NB4 (cell line): Measurements from ENCODE around the gene TBC1D1.

Experiments
- MAX ChIP-seq: IDR thresholded peaks from 2 replicates; pipeline ENCODE4 v1.6.1; 2011; ENCODE audit warnings: low read depth, low read length
- POLR2A ChIP-seq: IDR thresholded peaks from 2 replicates; pipeline ENCODE4 v1.6.1; 2011; ENCODE audit warnings: mild to moderate bottlenecking; ENCODE audit not compliant: insufficient read length; ENCODE audit errors: extremely low read depth
- TF ChIP-seq, protein P1 (sequence below): IDR thresholded peaks from one replicate; pipeline ENCODE4 v1.5.1; 2012; ENCODE audit warnings: low read depth, low read length

- TF ChIP-seq, protein P1, sequence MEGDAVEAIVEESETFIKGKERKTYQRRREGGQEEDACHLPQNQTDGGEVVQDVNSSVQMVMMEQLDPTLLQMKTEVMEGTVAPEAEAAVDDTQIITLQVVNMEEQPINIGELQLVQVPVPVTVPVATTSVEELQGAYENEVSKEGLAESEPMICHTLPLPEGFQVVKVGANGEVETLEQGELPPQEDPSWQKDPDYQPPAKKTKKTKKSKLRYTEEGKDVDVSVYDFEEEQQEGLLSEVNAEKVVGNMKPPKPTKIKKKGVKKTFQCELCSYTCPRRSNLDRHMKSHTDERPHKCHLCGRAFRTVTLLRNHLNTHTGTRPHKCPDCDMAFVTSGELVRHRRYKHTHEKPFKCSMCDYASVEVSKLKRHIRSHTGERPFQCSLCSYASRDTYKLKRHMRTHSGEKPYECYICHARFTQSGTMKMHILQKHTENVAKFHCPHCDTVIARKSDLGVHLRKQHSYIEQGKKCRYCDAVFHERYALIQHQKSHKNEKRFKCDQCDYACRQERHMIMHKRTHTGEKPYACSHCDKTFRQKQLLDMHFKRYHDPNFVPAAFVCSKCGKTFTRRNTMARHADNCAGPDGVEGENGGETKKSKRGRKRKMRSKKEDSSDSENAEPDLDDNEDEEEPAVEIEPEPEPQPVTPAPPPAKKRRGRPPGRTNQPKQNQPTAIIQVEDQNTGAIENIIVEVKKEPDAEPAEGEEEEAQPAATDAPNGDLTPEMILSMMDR, result no peak
- TF ChIP-seq POLR2A, result no peak
- no peak for TF ChIP-seq MAX
Measured at GRCh38 chr4:38084877-38085711, 194.2 kb downstream of the TBC1D1 start.
